HEK293 (cell line): ENCODE results near the gene ATP5F1A.

Experiments
- ATF2 ChIP-seq: fragments of 450-650 bp; formaldehyde crosslinking; IDR thresholded peaks from 2 replicates; pipeline ENCODE4 v1.5.1; 2016; ENCODE audit warnings: missing biosample characterization, missing genetic modification characterization, low read depth
- CTCF ChIP-seq: fragments of 450-650 bp; formaldehyde crosslinking; IDR thresholded peaks from 2 replicates; pipeline ENCODE4 v1.5.1; 2016; ENCODE audit warnings: missing biosample characterization, missing genetic modification characterization
- PRDM4 ChIP-seq: fragments of 450-650 bp; formaldehyde crosslinking; IDR thresholded peaks from 2 replicates; pipeline ENCODE4 v1.5.1; 2017; ENCODE audit warnings: missing biosample characterization, missing genetic modification characterization
- YY1 ChIP-seq: fragments of 450-650 bp; formaldehyde crosslinking; IDR thresholded peaks from 2 replicates; pipeline ENCODE4 v1.5.1; 2018; ENCODE audit warnings: missing biosample characterization, missing genetic modification characterization
- ZNF280D ChIP-seq: fragments of 450-650 bp; formaldehyde crosslinking; IDR thresholded peaks from 2 replicates; pipeline ENCODE4 v1.5.1; 2016; ENCODE audit warnings: missing biosample characterization, missing genetic modification characterization
- ZNF398 ChIP-seq: fragments of 450-650 bp; formaldehyde crosslinking; IDR thresholded peaks from 2 replicates; pipeline ENCODE4 v1.5.1; 2017; ENCODE audit warnings: missing biosample characterization, missing genetic modification characterization
- ZNF692 ChIP-seq: fragments of 450-650 bp; formaldehyde crosslinking; IDR thresholded peaks from 2 replicates; pipeline ENCODE4 v1.5.1; 2016; ENCODE audit warnings: missing biosample characterization, missing genetic modification characterization

- no peak for TF ChIP-seq PRDM4 (tag by site-specific recombination)
- no peak for TF ChIP-seq CTCF (tag by site-specific recombination)
- TF ChIP-seq ZNF692, result no peak
- TF ChIP-seq YY1 (tag by site-specific recombination), result no peak
- no peak for TF ChIP-seq ZNF398
- TF ChIP-seq ATF2 (tag by site-specific recombination), result no peak
- TF ChIP-seq ZNF280D (tag by site-specific recombination), result no peak
Measured at GRCh38 chr18:46140173-46140572, 42.1 kb upstream of the ATP5F1A start.
